ENCODE measurements around the gene GTF3C5.

Gene GTF3C5

GRCh38 chr9:132986114-132986513 lies 44.7 kb upstream of the GTF3C5 start:
- TF ChIP-seq EZH2phosphoT487 (IDR thresholded peaks at IDR 0.05; ENCODE audit: borderline replicate concordance, low read length) (no peak), CTCF (IDR thresholded peaks at IDR 0.05; ENCODE audit: low read depth, low read length, poor library complexity, severe bottlenecking) (no peak)
- Histone ChIP-seq H3K79me2 (ENCODE audit: control insufficient read depth, low read length) (no peaks in the 10 kb centered on the region), H3K36me3 (ENCODE audit: control insufficient read depth, low read length) (peaks cover 9% of the 10 kb centered on the region), H4K20me1 (ENCODE audit: control insufficient read depth, insufficient read depth, low read depth, low read length) (no peaks in the 10 kb centered on the region), H3F3A (ENCODE audit: control insufficient read depth, insufficient read depth) (no peaks in the 10 kb centered on the region), H3K4me2 (ENCODE audit: low read length) (no peak overlapping the region), H3K4me1 (ENCODE audit: control insufficient read depth, low read length) (peaks cover 17% of the 10 kb centered on the region), H3K27me3 (ENCODE audit: control insufficient read depth, low read length) (no peaks in the 10 kb centered on the region), H3K9me3 (ENCODE audit: control insufficient read depth, insufficient read depth, low read length) (no peaks in the 10 kb centered on the region), H3K27ac (ENCODE audit: low read depth, low read length) (no peak overlapping the region), H3K4me3 (ENCODE audit: low read length) (no peak overlapping the region), H3K9me2 (replicated peaks; ENCODE audit: control insufficient read depth, low read length) (no peaks in the 10 kb centered on the region)

GRCh38 chr9:132986640-132987620 lies 43.9 kb upstream of the GTF3C5 start:
- Histone ChIP-seq H3K27me3 (ENCODE audit: control insufficient read depth, low read length) (no peaks in the 10 kb centered on the region), H3K4me3 (ENCODE audit: low read length) (no peak overlapping the region), H3K4me1 (ENCODE audit: control insufficient read depth, low read length) (peaks cover 24% of the 10 kb centered on the region), H3K4me2 (ENCODE audit: low read length) (no peak overlapping the region), H3K9me2 (replicated peaks; ENCODE audit: control insufficient read depth, low read length) (no peaks in the 10 kb centered on the region), H3K9me3 (ENCODE audit: control insufficient read depth, insufficient read depth, low read length) (no peaks in the 10 kb centered on the region), H4K20me1 (ENCODE audit: control insufficient read depth, insufficient read depth, low read depth, low read length) (no peaks in the 10 kb centered on the region), H3K36me3 (ENCODE audit: control insufficient read depth, low read length) (peaks cover 9% of the 10 kb centered on the region), H3F3A (ENCODE audit: control insufficient read depth, insufficient read depth) (no peaks in the 10 kb centered on the region), H3K27ac (ENCODE audit: low read depth, low read length) (no peak overlapping the region), H3K79me2 (ENCODE audit: control insufficient read depth, low read length) (no peaks in the 10 kb centered on the region)
- TF ChIP-seq CTCF (IDR thresholded peaks at IDR 0.05; ENCODE audit: low read depth, low read length, poor library complexity, severe bottlenecking) (no peak), EZH2phosphoT487 (IDR thresholded peaks at IDR 0.05; ENCODE audit: borderline replicate concordance, low read length) (no peak)

- H3K79me2 ChIP-seq (ENCODE audit: control insufficient read depth, low read length), result no peaks in the 10 kb centered on the region
- H3F3A ChIP-seq (ENCODE audit: control insufficient read depth, insufficient read depth), result no peaks in the 10 kb centered on the region
- peaks cover 9% of the 10 kb centered on the region for H3K36me3 ChIP-seq (ENCODE audit: control insufficient read depth, low read length)
- no peak overlapping the region for H3K4me2 ChIP-seq (ENCODE audit: low read length)
- no peak overlapping the region for H3K4me3 ChIP-seq (ENCODE audit: low read length)
- H3K27me3 ChIP-seq (ENCODE audit: control insufficient read depth, low read length), result no peaks in the 10 kb centered on the region
- peaks cover 22% of the 10 kb centered on the region for H3K4me1 ChIP-seq (ENCODE audit: control insufficient read depth, low read length)
- H3K27ac ChIP-seq (ENCODE audit: low read depth, low read length), result no peak overlapping the region
- H3K9me3 ChIP-seq (ENCODE audit: control insufficient read depth, insufficient read depth, low read length), result no peaks in the 10 kb centered on the region
- H4K20me1 ChIP-seq (ENCODE audit: control insufficient read depth, insufficient read depth, low read depth, low read length), result no peaks in the 10 kb centered on the region
- TF ChIP-seq EZH2phosphoT487 (IDR thresholded peaks at IDR 0.05; ENCODE audit: borderline replicate concordance, low read length) (no peak), CTCF (IDR thresholded peaks at IDR 0.05; ENCODE audit: low read depth, low read length, poor library complexity, severe bottlenecking) (no peak)
- H3K9me2 ChIP-seq (replicated peaks; ENCODE audit: control insufficient read depth, low read length), result no peaks in the 10 kb centered on the region
These were observed 42.4 kb upstream of the GTF3C5 start for GRCh38 chr9:132988244-132989013.

Measured in DOHH2 (cell line).